LNCAP (cell line): ENCODE data around the gene SUV39H1.

ENCODE experiments used
- CTCF ChIP-seq: fragments of 450-650 bp; IDR thresholded peaks from 2 replicates; pipeline ENCODE4 v1.5.1; 2017; ENCODE audit warnings: mild to moderate bottlenecking

The SUV39H1 gene

GRCh38 chrX:48688531-48689150, 7.9 kb upstream of the SUV39H1 start:
- TF ChIP-seq CTCF, result no peak

- no peak for TF ChIP-seq CTCF
Observed at GRCh38 chrX:48689208-48689920, 7.2 kb upstream of the SUV39H1 start.

- TF ChIP-seq CTCF, result no peak
Observed at GRCh38 chrX:48694776-48695533, 1.6 kb upstream of the SUV39H1 start.

GRCh38 chrX:48695534-48695896, 1.0 kb upstream of the SUV39H1 start:
- TF ChIP-seq CTCF, result no peak

- TF ChIP-seq CTCF, result no peak
Observed at GRCh38 chrX:48695925-48696300, 621 bp upstream of the SUV39H1 start.

GRCh38 chrX:48696909-48697727, 584 bp downstream of the SUV39H1 start:
- no peak for TF ChIP-seq CTCF

- TF ChIP-seq CTCF, result no peak
Observed at GRCh38 chrX:48698306-48698705, 1.8 kb downstream of the SUV39H1 start.
